Fibroblast of lung (primary cell): ENCODE results near the gene CAV3.

ENCODE experiments used
- EZH2 ChIP-seq: IDR thresholded peaks from 2 replicates; pipeline ENCODE4 v1.5.1; 2012; ENCODE audit warnings: low read length, control low read depth, mild to moderate bottlenecking; ENCODE audit errors: missing control alignments
- TF ChIP-seq, protein P1 (sequence below), 2 donors: IDR thresholded peaks in 1 of 2; conservative IDR thresholded peaks in 1 of 2; 1 replicate in 1 of 2; 2 replicates in 1 of 2; pipeline ENCODE4 v1.5.1; 2011 to 2012; ENCODE audit warnings: low read length in 2 of 2, control low read depth in 1 of 2, inconsistent platforms in 1 of 2, low read depth in 1 of 2, mild to moderate bottlenecking in 1 of 2

DNA sequence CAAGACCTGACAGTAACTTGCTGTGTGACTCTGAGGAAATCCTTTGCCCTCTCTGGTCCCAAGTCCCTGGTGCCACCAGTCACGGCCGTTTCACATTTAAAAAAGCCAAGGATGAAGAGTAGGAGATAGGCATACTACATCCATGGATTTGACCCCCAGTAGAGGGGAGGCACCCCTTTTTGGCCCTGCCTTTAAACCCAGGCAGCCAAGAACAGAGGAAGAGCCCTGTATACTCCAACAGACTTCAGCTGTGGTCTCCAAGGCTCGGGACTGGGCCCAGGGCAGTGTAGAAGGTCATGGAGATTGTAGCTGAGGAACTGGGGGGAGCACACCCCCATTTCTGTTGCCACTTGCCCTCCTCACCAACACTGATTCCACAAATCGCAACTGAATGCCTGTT, 3.7 kb downstream of the CAV3 start:
- TF ChIP-seq, protein P1, sequence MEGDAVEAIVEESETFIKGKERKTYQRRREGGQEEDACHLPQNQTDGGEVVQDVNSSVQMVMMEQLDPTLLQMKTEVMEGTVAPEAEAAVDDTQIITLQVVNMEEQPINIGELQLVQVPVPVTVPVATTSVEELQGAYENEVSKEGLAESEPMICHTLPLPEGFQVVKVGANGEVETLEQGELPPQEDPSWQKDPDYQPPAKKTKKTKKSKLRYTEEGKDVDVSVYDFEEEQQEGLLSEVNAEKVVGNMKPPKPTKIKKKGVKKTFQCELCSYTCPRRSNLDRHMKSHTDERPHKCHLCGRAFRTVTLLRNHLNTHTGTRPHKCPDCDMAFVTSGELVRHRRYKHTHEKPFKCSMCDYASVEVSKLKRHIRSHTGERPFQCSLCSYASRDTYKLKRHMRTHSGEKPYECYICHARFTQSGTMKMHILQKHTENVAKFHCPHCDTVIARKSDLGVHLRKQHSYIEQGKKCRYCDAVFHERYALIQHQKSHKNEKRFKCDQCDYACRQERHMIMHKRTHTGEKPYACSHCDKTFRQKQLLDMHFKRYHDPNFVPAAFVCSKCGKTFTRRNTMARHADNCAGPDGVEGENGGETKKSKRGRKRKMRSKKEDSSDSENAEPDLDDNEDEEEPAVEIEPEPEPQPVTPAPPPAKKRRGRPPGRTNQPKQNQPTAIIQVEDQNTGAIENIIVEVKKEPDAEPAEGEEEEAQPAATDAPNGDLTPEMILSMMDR (conservative IDR thresholded peaks at IDR 0.05 in 1 of 2, IDR thresholded peaks at IDR 0.05 in 1 of 2; ENCODE audit: low read depth in 1 of 2, low read length in 2 of 2): no peak
- TF ChIP-seq EZH2: no peak
